ENCODE data around the gene FHL1. TPM values are rescaled to one million over a fixed set of nuclear protein-coding genes. Genes with fewer than 3 reads are reported as not detected.
A peak's percentile ranks its signal among the peaks of the same experiment; 100 is the strongest.

FHL1 gene
- total RNA-seq, 4 donors from 2014 or later = 223 to 313 (median 230) TPM

- peak overlapping the region; percentile 41 to 63 (median 56) for H3K27ac ChIP-seq
Measured at GRCh38 chrX:136191171-136191570, 43.8 kb downstream of the FHL1 start.

DNA sequence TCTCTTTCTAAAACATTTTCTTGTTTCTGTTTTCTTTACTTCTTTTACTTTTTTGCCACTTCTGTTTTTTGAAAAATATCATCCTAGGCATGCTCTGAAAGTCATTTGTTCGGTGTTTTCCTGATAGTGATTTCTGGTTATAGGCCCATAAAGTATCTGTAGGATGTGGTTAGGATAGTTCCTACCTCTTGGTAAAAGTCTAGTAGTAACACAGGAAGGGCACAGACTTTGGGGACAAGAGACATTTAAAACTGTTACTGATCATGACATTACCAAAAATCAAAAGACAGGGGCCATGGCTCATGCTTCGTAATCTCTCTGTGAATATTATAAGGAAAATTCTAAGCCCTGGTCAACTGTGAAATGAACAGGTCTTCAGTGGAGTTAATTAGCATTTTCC lies 44.8 kb downstream of the FHL1 start:
- H3K4me3 ChIP-seq (replicated peaks in 1 of 3) = no peak overlapping the region
- intact Hi-C loops (cut with DNase I) = no loop called here
- TF ChIP-seq POLR2A (IDR thresholded peaks at IDR 0.05) = no peak
- TF ChIP-seq, protein P1, sequence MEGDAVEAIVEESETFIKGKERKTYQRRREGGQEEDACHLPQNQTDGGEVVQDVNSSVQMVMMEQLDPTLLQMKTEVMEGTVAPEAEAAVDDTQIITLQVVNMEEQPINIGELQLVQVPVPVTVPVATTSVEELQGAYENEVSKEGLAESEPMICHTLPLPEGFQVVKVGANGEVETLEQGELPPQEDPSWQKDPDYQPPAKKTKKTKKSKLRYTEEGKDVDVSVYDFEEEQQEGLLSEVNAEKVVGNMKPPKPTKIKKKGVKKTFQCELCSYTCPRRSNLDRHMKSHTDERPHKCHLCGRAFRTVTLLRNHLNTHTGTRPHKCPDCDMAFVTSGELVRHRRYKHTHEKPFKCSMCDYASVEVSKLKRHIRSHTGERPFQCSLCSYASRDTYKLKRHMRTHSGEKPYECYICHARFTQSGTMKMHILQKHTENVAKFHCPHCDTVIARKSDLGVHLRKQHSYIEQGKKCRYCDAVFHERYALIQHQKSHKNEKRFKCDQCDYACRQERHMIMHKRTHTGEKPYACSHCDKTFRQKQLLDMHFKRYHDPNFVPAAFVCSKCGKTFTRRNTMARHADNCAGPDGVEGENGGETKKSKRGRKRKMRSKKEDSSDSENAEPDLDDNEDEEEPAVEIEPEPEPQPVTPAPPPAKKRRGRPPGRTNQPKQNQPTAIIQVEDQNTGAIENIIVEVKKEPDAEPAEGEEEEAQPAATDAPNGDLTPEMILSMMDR (IDR thresholded peaks at IDR 0.05) = no peak
- H3K36me3 ChIP-seq = no peaks in the 10 kb centered on the region
- H3K9me3 ChIP-seq = no peaks in the 10 kb centered on the region
- no peaks in the 10 kb centered on the region for H3K27me3 ChIP-seq
- peak overlapping the region; percentile 56 to 72 (median 63) for H3K27ac ChIP-seq
- no peak for DNase-seq
- peaks cover 22 to 75% of the 10 kb centered on the region in 2 donors for H3K4me1 ChIP-seq
- 92 to 93% methylated on average over 2 of the region's 2 CpGs for WGBS, 2 donors

More at GRCh38 chrX:136191171-136191570, 43.8 kb downstream of the FHL1 start:
- H3K27me3 ChIP-seq = no peaks in the 10 kb centered on the region
- intact Hi-C loops (cut with DNase I) = no loop called here
- no peaks in the 10 kb centered on the region for H3K9me3 ChIP-seq
- no peaks in the 10 kb centered on the region for H3K36me3 ChIP-seq
- TF ChIP-seq, protein P1 (IDR thresholded peaks at IDR 0.05) = no peak
- TF ChIP-seq POLR2A (IDR thresholded peaks at IDR 0.05) = no peak
- H3K4me3 ChIP-seq (replicated peaks in 1 of 3) = no peak overlapping the region
- H3K4me1 ChIP-seq = peaks cover 22 to 78% of the 10 kb centered on the region in 2 donors
- DNase-seq = peak in 1 of 2 donors; percentile 20
- 66 to 68% methylated on average over 3 to 4 of the region's 6 CpGs for WGBS, 2 donors

- no peak for TF ChIP-seq POLR2A (IDR thresholded peaks at IDR 0.05)
- TF ChIP-seq, protein P1 (IDR thresholded peaks at IDR 0.05) = no peak
- H3K4me3 ChIP-seq (replicated peaks in 1 of 3) = no peak overlapping the region
- H3K4me1 ChIP-seq = peaks cover 28 to 83% of the 10 kb centered on the region in 2 donors
- H3K27ac ChIP-seq = peak overlapping the region; percentile 1 to 72 (median 56)
- WGBS, 2 donors = 62 to 88% methylated on average over 3 of the region's 3 CpGs
- no peaks in the 10 kb centered on the region for H3K36me3 ChIP-seq
- intact Hi-C loops (cut with DNase I) = no loop called here
- DNase-seq = no peak
- H3K9me3 ChIP-seq = no peaks in the 10 kb centered on the region
- H3K27me3 ChIP-seq = no peaks in the 10 kb centered on the region
Measured at GRCh38 chrX:136192839-136193414, 45.6 kb downstream of the FHL1 start.

GRCh38 chrX:136193771-136194170 lies 46.4 kb downstream of the FHL1 start:
- Histone ChIP-seq H3K27ac (peak overlapping the region in 2 of 3 donors; percentile 18 to 90), H3K4me1 (peaks cover 37 to 86% of the 10 kb centered on the region in 2 donors), H3K9me3 (no peaks in the 10 kb centered on the region), H3K4me3 (replicated peaks in 1 of 3) (no peak overlapping the region), H3K27me3 (no peaks in the 10 kb centered on the region), H3K36me3 (no peaks in the 10 kb centered on the region)
- DNase-seq = no peak
- 71 to 75% methylated on average over 4 of the region's 4 CpGs for WGBS, 2 donors
- no peak for TF ChIP-seq POLR2A (IDR thresholded peaks at IDR 0.05)
- TF ChIP-seq, protein P1 (IDR thresholded peaks at IDR 0.05) = no peak
- intact Hi-C loops (cut with DNase I) = no loop called here

- Histone ChIP-seq H3K4me1 (peaks cover 39 to 86% of the 10 kb centered on the region in 2 donors), H3K36me3 (no peaks in the 10 kb centered on the region), H3K9me3 (no peaks in the 10 kb centered on the region), H3K4me3 (replicated peaks in 1 of 3) (no peak overlapping the region), H3K27ac (peak overlapping the region; percentile 22 to 90 (median 59)), H3K27me3 (no peaks in the 10 kb centered on the region)
- 72 to 83% methylated on average over 2 of the region's 2 CpGs for WGBS, 2 donors
- TF ChIP-seq, protein P1 (IDR thresholded peaks at IDR 0.05) = no peak
- TF ChIP-seq POLR2A (IDR thresholded peaks at IDR 0.05) = no peak
- DNase-seq = no peak
- intact Hi-C loops (cut with DNase I) = no loop called here
Measured at GRCh38 chrX:136194536-136194935, 47.2 kb downstream of the FHL1 start.

Measured in thyroid gland (tissue), 4 donors.